SHP77 treated with DMSO at 0.1 percent for 48 hours (cell line): Measurements from ENCODE around the gene TVP23B.
A peak's percentile ranks its signal among the peaks of the same experiment; 100 is the strongest.
"Not testable (repeated sequence)": the region's sequence is repeated elsewhere in the genome, so short reads cannot be mapped to it uniquely, and the experiment has no call there.

Source experiments
- DNase-seq: peaks from one replicate; lab custom pipeline; 2025; lab: John Stamatoyannopoulos, UW

TVP23B gene

GRCh38 chr17:18791402-18791801 lies 10.4 kb downstream of the TVP23B start:
- not testable (repeated sequence) for DNase-seq

GRCh38 chr17:18794841-18795240 lies 13.9 kb downstream of the TVP23B start:
- not testable (repeated sequence) for DNase-seq

GRCh38 chr17:18796887-18797286 lies 15.9 kb downstream of the TVP23B start:
- DNase-seq = not testable (repeated sequence)

- not testable (repeated sequence) for DNase-seq
Measured at GRCh38 chr17:18803458-18804245, 22.7 kb downstream of the TVP23B start.

DNA sequence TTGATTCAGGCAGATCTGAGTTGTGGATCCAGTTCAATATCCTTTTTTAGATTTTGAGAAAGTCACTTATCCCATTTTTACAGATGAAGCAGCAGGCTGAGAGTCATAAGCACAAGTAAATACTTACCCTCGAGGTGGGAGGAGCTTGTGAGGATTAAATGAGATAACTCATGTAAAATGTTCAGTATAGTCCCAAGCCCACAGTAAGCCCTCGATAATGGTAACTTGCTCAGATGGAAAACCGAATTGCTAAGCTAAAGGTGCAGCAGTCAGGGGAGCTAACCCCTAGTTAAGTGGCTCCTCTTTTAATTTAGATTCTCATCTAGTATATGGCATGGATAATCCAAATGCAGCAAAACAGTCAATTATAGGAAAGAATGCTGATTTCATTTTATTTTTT lies 34.9 kb downstream of the TVP23B start:
- DNase-seq = not testable (repeated sequence)

DNA sequence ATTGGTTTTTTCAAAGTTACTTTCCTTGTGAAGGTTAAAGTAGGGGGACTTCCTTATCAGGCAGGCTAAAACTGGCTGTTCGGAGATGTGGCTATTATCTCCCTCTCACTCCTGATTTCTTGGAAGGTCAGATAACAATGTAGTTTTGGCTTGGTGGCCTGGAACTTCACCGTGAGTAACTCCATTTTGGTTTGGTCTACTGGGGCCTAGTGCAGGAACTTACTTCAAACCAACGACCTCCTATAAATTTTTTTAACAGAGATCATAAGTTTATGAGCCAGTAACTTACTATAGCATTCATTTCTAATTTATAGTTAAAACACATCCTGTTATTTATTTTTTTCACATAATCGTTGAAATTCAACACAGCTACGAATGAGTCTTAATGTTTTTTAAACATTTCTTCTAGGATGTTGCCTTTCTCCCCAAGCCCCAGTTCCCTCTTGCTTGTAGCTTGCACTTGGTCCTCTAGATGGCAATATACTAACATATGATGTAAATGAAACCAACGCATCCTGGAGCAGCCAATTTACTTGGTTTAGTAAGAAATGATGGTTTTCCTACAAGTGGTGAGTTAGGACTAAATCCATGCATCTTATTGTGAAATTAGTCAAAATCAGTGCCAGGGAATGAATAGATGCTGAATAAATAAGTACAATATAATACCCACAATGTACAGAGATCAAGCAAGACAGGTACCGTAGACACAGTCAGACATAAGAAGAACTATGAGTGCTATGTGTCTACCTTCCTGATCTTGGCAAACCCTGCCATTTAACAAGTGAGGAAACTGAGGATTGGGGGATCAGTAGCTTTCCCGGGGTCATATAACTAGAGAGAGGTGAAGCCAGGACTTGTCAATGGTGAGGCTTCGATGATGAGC lies 35.7 kb downstream of the TVP23B start:
- peak; percentile 78 for DNase-seq

GRCh38 chr17:18821430-18821829 lies 40.4 kb downstream of the TVP23B start:
- not testable (repeated sequence) for DNase-seq

- DNase-seq = not testable (repeated sequence)
Measured at GRCh38 chr17:18827613-18828012, 46.6 kb downstream of the TVP23B start.

GRCh38 chr17:18848501-18848900 lies 67.5 kb downstream of the TVP23B start:
- DNase-seq = no peak

DNA sequence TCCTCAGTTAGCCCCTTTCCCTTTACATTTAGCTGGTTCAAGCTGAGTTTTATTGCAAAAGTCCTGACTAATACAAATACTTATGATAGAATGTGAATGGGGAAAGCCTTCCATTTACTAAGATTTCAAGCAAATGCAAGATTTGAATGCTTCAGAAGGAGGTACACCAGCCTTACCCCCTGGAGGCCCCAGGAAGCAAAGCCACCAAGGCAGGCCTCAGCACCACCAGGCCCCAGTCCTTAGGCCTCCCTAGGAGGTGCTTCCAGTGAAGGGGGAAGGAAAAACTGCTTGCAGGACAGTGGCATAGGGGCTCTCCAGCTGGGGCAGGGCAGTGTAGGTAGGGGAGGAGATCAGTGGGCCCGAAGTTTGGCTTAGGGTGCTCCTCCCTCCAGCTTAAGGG lies 69.7 kb downstream of the TVP23B start:
- DNase-seq = no peak

GRCh38 chr17:18851201-18851600 lies 70.2 kb downstream of the TVP23B start:
- DNase-seq = no peak

DNA sequence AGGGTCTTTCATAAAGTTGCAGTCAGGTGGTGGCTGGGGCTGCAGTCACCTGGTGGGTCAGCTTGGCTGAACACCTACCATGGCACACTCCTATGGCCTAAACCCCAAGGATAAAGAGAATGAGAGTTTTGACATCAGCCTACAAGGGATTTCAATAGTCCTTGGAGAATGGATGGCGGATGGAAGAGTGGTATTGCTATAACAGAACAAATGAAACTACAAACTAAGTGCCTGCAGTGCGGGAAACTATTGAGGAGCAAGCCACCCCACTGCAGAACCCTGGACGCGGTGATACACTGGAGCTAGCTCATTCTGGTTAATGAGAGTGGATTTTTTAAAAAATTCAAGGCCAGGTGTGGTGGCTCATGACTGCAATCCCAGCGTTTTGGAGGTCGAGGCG lies 74.0 kb downstream of the TVP23B start:
- no peak for DNase-seq

- DNase-seq = peak; percentile 99
Measured at GRCh38 chr17:18855831-18856569, 75.0 kb downstream of the TVP23B start.
